OCI-LY1 (cell line): ENCODE results near the gene TBL1X.

ENCODE experiments used
- H2AFZ ChIP-seq: fragments of 200-600 bp; sonication (generic), shearing (Covaris generic); 2 replicates; pipeline ENCODE4 v1.6.0; 2014; ENCODE audit warnings: antibody characterized with exemption, mild to moderate bottlenecking, low read length
- H3F3A ChIP-seq: fragments of 200-600 bp; sonication (generic), shearing (Covaris generic); 2 replicates; pipeline ENCODE4 v1.6.0; 2014; ENCODE audit warnings: mild to moderate bottlenecking, antibody characterized with exemption, low read length, moderate library complexity; ENCODE audit not compliant: insufficient read depth
- H3K27ac ChIP-seq: fragments of 200-600 bp; sonication (generic); 2 replicates; pipeline ENCODE4 v1.5.1; 2014; ENCODE audit warnings: low read length, mixed run types, mild to moderate bottlenecking, low read depth; ENCODE audit not compliant: poor library complexity, severe bottlenecking
- H3K27me3 ChIP-seq: fragments of 200-600 bp; sonication (generic); 2 replicates; pipeline ENCODE4 v1.6.0; 2014; ENCODE audit warnings: antibody characterized with exemption, mild to moderate bottlenecking, low read length, moderate library complexity; ENCODE audit not compliant: insufficient read depth
- H3K36me3 ChIP-seq: fragments of 200-600 bp; sonication (generic); 2 replicates; pipeline ENCODE4 v1.6.1; 2014; ENCODE audit warnings: mild to moderate bottlenecking, antibody characterized with exemption, low read length, moderate library complexity, mixed read lengths; ENCODE audit not compliant: insufficient read depth
- H3K4me1 ChIP-seq: fragments of 200-600 bp; sonication (generic); 2 replicates; pipeline ENCODE4 v1.5.1; 2014; ENCODE audit warnings: mild to moderate bottlenecking, low read length, moderate library complexity; ENCODE audit not compliant: insufficient read depth, severe bottlenecking
- H3K4me2 ChIP-seq: fragments of 200-600 bp; sonication (generic), shearing (Covaris generic); 2 replicates; pipeline ENCODE4 v1.6.1; 2014; ENCODE audit warnings: low read length
- H3K4me3 ChIP-seq: fragments of 200-600 bp; sonication (generic); 2 replicates; pipeline ENCODE4 v1.5.1; 2014; ENCODE audit warnings: low read length, low read depth, mild to moderate bottlenecking, mixed read lengths; ENCODE audit not compliant: poor library complexity, severe bottlenecking
- H3K79me2 ChIP-seq: fragments of 200-600 bp; shearing (Covaris generic); 2 replicates; pipeline ENCODE4 v1.6.1; 2016; ENCODE audit warnings: mixed run types, low read length, mixed read lengths; ENCODE audit not compliant: insufficient read depth
- H3K9ac ChIP-seq: fragments of 200-600 bp; sonication (generic), shearing (Covaris generic); 2 replicates; pipeline ENCODE4 v1.6.1; 2014; ENCODE audit warnings: mild to moderate bottlenecking, low read length, mixed read lengths
- H3K9me2 ChIP-seq: fragments of 200-600 bp; sonication (generic), shearing (Covaris generic); 2 replicates; pipeline ENCODE4 v1.6.1; 2014; ENCODE audit warnings: low read depth, mild to moderate bottlenecking, low read length, mixed read lengths
- H3K9me3 ChIP-seq: fragments of 200-600 bp; shearing (Covaris generic); 2 replicates; pipeline ENCODE4 v1.6.1; 2014; ENCODE audit warnings: low read length, mixed read lengths
- H4K20me1 ChIP-seq: fragments of 200-600 bp; sonication (generic), shearing (Covaris generic); 2 replicates; pipeline ENCODE4 v1.6.0; 2016; ENCODE audit warnings: mild to moderate bottlenecking, low read length; ENCODE audit not compliant: insufficient read depth
- CTCF ChIP-seq: fragments of 200-600 bp; sonication (generic), shearing (Covaris generic); IDR thresholded peaks from 2 replicates; pipeline ENCODE4 v1.5.1; 2017; ENCODE audit warnings: mild to moderate bottlenecking, antibody characterized with exemption, low read length, moderate library complexity, mixed read lengths
- EZH2 ChIP-seq: fragments of 200-600 bp; sonication (generic), shearing (Covaris generic); IDR thresholded peaks from 2 replicates; pipeline ENCODE4 v1.8.0; 2017; ENCODE audit warnings: borderline replicate concordance, mixed run types, mild to moderate bottlenecking, antibody characterized with exemption, low read length, moderate library complexity, mixed read lengths

Gene TBL1X

GRCh38 chrX:9516635-9517034, 51.8 kb downstream of the TBL1X start:
- Histone ChIP-seq H4K20me1 (no peaks in the 10 kb centered on the region), H3K79me2 (no peaks in the 10 kb centered on the region), H3K4me1 (peaks cover 16% of the 10 kb centered on the region), H3K9me3 (no peaks in the 10 kb centered on the region), H3F3A (no peaks in the 10 kb centered on the region), H3K36me3 (peaks cover 19% of the 10 kb centered on the region), H3K4me3 (no peak overlapping the region), H3K9me2 (no peaks in the 10 kb centered on the region), H3K27ac (no peak overlapping the region), H2AFZ (no peak overlapping the region), H3K27me3 (no peaks in the 10 kb centered on the region), H3K9ac (no peak overlapping the region), H3K4me2 (no peak overlapping the region)
- TF ChIP-seq CTCF, result no peak

- TF ChIP-seq CTCF (no peak), EZH2 (no peak)
- Histone ChIP-seq H3K9me2 (no peaks in the 10 kb centered on the region), H3K79me2 (no peaks in the 10 kb centered on the region), H3K4me1 (peaks cover 16% of the 10 kb centered on the region), H3K4me3 (no peak overlapping the region), H3K9ac (no peak overlapping the region), H3K27me3 (no peaks in the 10 kb centered on the region), H3K9me3 (no peaks in the 10 kb centered on the region), H3K27ac (no peak overlapping the region), H3F3A (no peaks in the 10 kb centered on the region), H2AFZ (no peak overlapping the region), H3K36me3 (peaks cover 15% of the 10 kb centered on the region), H3K4me2 (no peak overlapping the region), H4K20me1 (no peaks in the 10 kb centered on the region)
Observed at GRCh38 chrX:9518051-9518450, 53.2 kb downstream of the TBL1X start.

- TF ChIP-seq CTCF (no peak), EZH2 (no peak)
- Histone ChIP-seq H4K20me1 (no peaks in the 10 kb centered on the region), H2AFZ (no peak overlapping the region), H3K36me3 (peaks cover 7% of the 10 kb centered on the region; the same call in 1 of the 2 replicates), H3K27me3 (no peaks in the 10 kb centered on the region), H3K9me3 (no peaks in the 10 kb centered on the region), H3K79me2 (no peaks in the 10 kb centered on the region), H3K9me2 (no peaks in the 10 kb centered on the region), H3K4me3 (no peak overlapping the region), H3K9ac (no peak overlapping the region), H3F3A (no peaks in the 10 kb centered on the region), H3K4me2 (no peak overlapping the region), H3K4me1 (peaks cover 16% of the 10 kb centered on the region), H3K27ac (no peak overlapping the region)
Observed at GRCh38 chrX:9518889-9519288, 54.0 kb downstream of the TBL1X start.
